ENCODE results near the gene PEX11A. TPM values are rescaled to one million over a fixed set of nuclear protein-coding genes. Genes with fewer than 3 reads are reported as not detected.

PEX11A gene
- polyA plus RNA-seq, 2 of the 4 experiments (the other 2 are of a cell fraction), result 6.3 to 8.1 TPM

- ATAC-seq, result no peak
- Histone ChIP-seq H3K4me2 (peak overlapping the region; percentile 71), H3K27ac (peak overlapping the region; percentile 74 to 89; a peak in 5 of 6 replicates), H3K4me1 (peaks cover 8% of the 10 kb centered on the region; the same call in 1 of the 3 replicates), H3K9me3 (no peaks in the 10 kb centered on the region), H3K4me3 (peak overlapping the region; percentile 50)
- 90% methylated on average over 13 of the region's 13 CpGs for WGBS (ENCODE audit: missing lambda C conversion rate)
- ChIA-PET CTCF (interaction anchor here (0.6 to 10.6 kb wide), 5 partner anchors 9 to 517 kb away, joined by 3 to 126 read pairs (median 3); partner anchors contain the start of gene PLIN1), POLR2A (interaction anchor here (0.6 to 1.4 kb wide), 2 partner anchors 8 to 86 kb away, joined by 3 to 4 read pairs; no protein-coding TSS in a partner anchor)
- TF ChIP-seq CHD2 (IDR thresholded peaks at IDR 0.05; ENCODE audit: low read length, partially characterized antibody) (no peak), HOXB13 (CRISPR knock-in tag; IDR thresholded peaks at IDR 0.05; ENCODE audit: low read depth) (no peak), EHF (CRISPR knock-in tag; IDR thresholded peaks at IDR 0.05) (no peak), BCL3 (IDR thresholded peaks at IDR 0.05) (no peak), ATOH8 (CRISPR knock-in tag; IDR thresholded peaks at IDR 0.05; ENCODE audit: low read depth) (no peak), HMGXB4 (CRISPR knock-in tag; IDR thresholded peaks at IDR 0.05; ENCODE audit: borderline replicate concordance) (no peak), ZC3H11A (IDR thresholded peaks at IDR 0.05) (no peak), BHLHE40 (IDR thresholded peaks at IDR 0.05; ENCODE audit: low read depth, low read length) (no peak), HEYL (CRISPR knock-in tag; IDR thresholded peaks at IDR 0.05) (no peak), SREBF2 (IDR thresholded peaks at IDR 0.05) (no peak), CHD4 (IDR thresholded peaks at IDR 0.05; ENCODE audit: borderline replicate concordance) (no peak), RNF2 (IDR thresholded peaks at IDR 0.05; ENCODE audit: borderline replicate concordance, low read depth) (no peak), TFCP2L1 (CRISPR knock-in tag; IDR thresholded peaks at IDR 0.05) (no peak), HOXB5 (CRISPR knock-in tag; IDR thresholded peaks at IDR 0.05) (no peak), POLR2AphosphoS2 (conservative IDR thresholded peaks at IDR 0.05; ENCODE audit: low read length) (no peak), MAZ (IDR thresholded peaks at IDR 0.05; ENCODE audit: borderline replicate concordance, low read depth, low read length) (no peak), GATA3 (IDR thresholded peaks at IDR 0.05; ENCODE audit: borderline replicate concordance) (no peak), MAX (IDR thresholded peaks at IDR 0.05) (no peak), TP53 (CRISPR knock-in tag; IDR thresholded peaks at IDR 0.05) (no peak)
- no peak for DNase-seq (ENCODE audit: low read depth in 1 of 2, low spot score in 1 of 2)
- peak; percentile 43 for FAIRE-seq
These were observed 25.9 kb downstream of the PEX11A start for GRCh38 chr15:89664441-89665350.

GRCh38 chr15:89662893-89663626 is 27.5 kb downstream of the PEX11A start:
- H3K9me3 ChIP-seq, result no peaks in the 10 kb centered on the region
- FAIRE-seq (no peak), ATAC-seq (no peak), DNase-seq (ENCODE audit: low read depth in 1 of 2, low spot score in 1 of 2) (no peak)
- H3K4me2 ChIP-seq, result no peak overlapping the region
- ChIA-PET CTCF (interaction anchor here (1.4 to 10.6 kb wide), 3 partner anchors 8 to 97 kb away, joined by 4 to 126 read pairs (median 7); no protein-coding TSS in a partner anchor), POLR2A (interaction anchor here (0.5 kb wide), 1 partner anchor 20 kb away, joined by 3 read pairs; no protein-coding TSS in a partner anchor)
- peaks cover 8% of the 10 kb centered on the region; the same call in 1 of the 3 replicates for H3K4me1 ChIP-seq
- TF ChIP-seq RARB (CRISPR knock-in tag; IDR thresholded peaks at IDR 0.05) (no peak), ZC3H11A (IDR thresholded peaks at IDR 0.05) (no peak), TP53 (CRISPR knock-in tag; IDR thresholded peaks at IDR 0.05) (no peak), HOXB5 (CRISPR knock-in tag; IDR thresholded peaks at IDR 0.05) (no peak), GATA3 (IDR thresholded peaks at IDR 0.05; ENCODE audit: borderline replicate concordance) (no peak), HES2 (IDR thresholded peaks at IDR 0.05) (no peak), SREBF2 (IDR thresholded peaks at IDR 0.05) (no peak), RNF2 (IDR thresholded peaks at IDR 0.05; ENCODE audit: borderline replicate concordance, low read depth) (no peak), PHF8 (IDR thresholded peaks at IDR 0.05; ENCODE audit: borderline replicate concordance, low read depth) (no peak), CHD2 (IDR thresholded peaks at IDR 0.05; ENCODE audit: low read length, partially characterized antibody) (no peak), CTCF (IDR thresholded peaks at IDR 0.05) (no peak), POLR2AphosphoS2 (conservative IDR thresholded peaks at IDR 0.05; ENCODE audit: low read length) (no peak), ZNF302 (CRISPR knock-in tag; IDR thresholded peaks at IDR 0.05) (no peak), CBX2 (IDR thresholded peaks at IDR 0.05; ENCODE audit: borderline replicate concordance, low read depth) (no peak), RAD21 (conservative IDR thresholded peaks at IDR 0.05 in 1 of 2, IDR thresholded peaks at IDR 0.05 in 1 of 2) (no peak)
- H3K4me3 ChIP-seq, result no peak overlapping the region
- no peak overlapping the region for H3K27ac ChIP-seq
- 73% methylated on average over 10 of the region's 11 CpGs for WGBS (ENCODE audit: missing lambda C conversion rate)
